Activated T-helper 17 cell treated with anti-CD3 and anti-CD28 coated beads, Interleukin-2, amount 50 U/mL, for 72 hours (primary cell): ENCODE results near the gene IER5L. TPM values are rescaled to one million over a fixed set of nuclear protein-coding genes. Genes with fewer than 3 reads are reported as not detected.
A peak's percentile ranks its signal among the peaks of the same experiment; 100 is the strongest.

ENCODE experiments used
- ATAC-seq: fragments of 150-1000 bp; cut with Tn5 transposase; replicated peaks from 2 replicates; pipeline ENCODE4 v1.10.0; 2021; ENCODE audit warnings: mild to moderate bottlenecking, moderate library complexity
- H3K27ac Mint-ChIP-seq: one replicate; pipeline ENCODE4 v1.8.0; 2022; ENCODE audit warnings: mixed read lengths
- H3K27me3 Mint-ChIP-seq: one replicate; pipeline ENCODE4 v1.8.0; 2022; ENCODE audit warnings: mixed read lengths
- H3K36me3 Mint-ChIP-seq: one replicate; pipeline ENCODE4 v1.8.0; 2022; ENCODE audit warnings: low read depth, mild to moderate bottlenecking, mixed read lengths
- H3K4me1 Mint-ChIP-seq: one replicate; pipeline ENCODE4 v1.8.0; 2022; ENCODE audit warnings: mixed read lengths
- H3K4me3 Mint-ChIP-seq: one replicate; pipeline ENCODE4 v1.8.0; 2022; ENCODE audit warnings: mild to moderate bottlenecking, mixed read lengths
- H3K9me3 Mint-ChIP-seq: one replicate; pipeline ENCODE4 v1.8.0; 2022; ENCODE audit warnings: mixed read lengths
- total RNA-seq, 2 donors: library from RNA; stranded (reverse); gene quantifications; one replicate each; pipeline ENCODE4 v1.2.3, GENCODE V29; 2022

The IER5L gene
- total RNA-seq, 2 donors from 2014 or later = 0.67 to 2.2 TPM

GRCh38 chr9:129210125-129210524, 32.1 kb upstream of the IER5L start:
- no peak overlapping the region for H3K27ac Mint-ChIP-seq
- H3K9me3 Mint-ChIP-seq = no peaks in the 10 kb centered on the region
- H3K4me1 Mint-ChIP-seq = peaks cover 5% of the 10 kb centered on the region

GRCh38 chr9:129209580-129209979, 31.5 kb upstream of the IER5L start:
- Mint-ChIP-seq H3K4me1 (peaks cover 5% of the 10 kb centered on the region), H3K9me3 (no peaks in the 10 kb centered on the region), H3K4me3 (no peak overlapping the region), H3K36me3 (no peaks in the 10 kb centered on the region), H3K27me3 (no peaks in the 10 kb centered on the region), H3K27ac (no peak overlapping the region)
- ATAC-seq = no peak

More at GRCh38 chr9:129210125-129210524, 32.1 kb upstream of the IER5L start:
- Mint-ChIP-seq H3K36me3 (no peaks in the 10 kb centered on the region), H3K4me3 (no peak overlapping the region), H3K27me3 (no peaks in the 10 kb centered on the region)
- ATAC-seq = no peak

- no peak for ATAC-seq
- Mint-ChIP-seq H3K36me3 (no peaks in the 10 kb centered on the region), H3K4me3 (peak overlapping the region; percentile 27), H3K27ac (peak overlapping the region; percentile 61), H3K4me1 (peaks cover 5% of the 10 kb centered on the region), H3K27me3 (no peaks in the 10 kb centered on the region), H3K9me3 (no peaks in the 10 kb centered on the region)
These were observed 31.0 kb upstream of the IER5L start for GRCh38 chr9:129209109-129209508.

- Mint-ChIP-seq H3K9me3 (no peaks in the 10 kb centered on the region), H3K4me3 (peak overlapping the region; percentile 27), H3K27ac (peak overlapping the region; percentile 61), H3K36me3 (no peaks in the 10 kb centered on the region), H3K4me1 (peaks cover 5% of the 10 kb centered on the region), H3K27me3 (no peaks in the 10 kb centered on the region)
- no peak for ATAC-seq
These were observed 30.4 kb upstream of the IER5L start for GRCh38 chr9:129208207-129209032.

GRCh38 chr9:129206905-129207304, 28.8 kb upstream of the IER5L start:
- H3K4me3 Mint-ChIP-seq = no peak overlapping the region
- H3K36me3 Mint-ChIP-seq = no peaks in the 10 kb centered on the region
- no peak for ATAC-seq
- no peaks in the 10 kb centered on the region for H3K9me3 Mint-ChIP-seq
- peaks cover 5% of the 10 kb centered on the region for H3K4me1 Mint-ChIP-seq
- no peaks in the 10 kb centered on the region for H3K27me3 Mint-ChIP-seq
- no peak overlapping the region for H3K27ac Mint-ChIP-seq

GRCh38 chr9:129206401-129206800, 28.3 kb upstream of the IER5L start:
- no peak for ATAC-seq
- peaks cover 5% of the 10 kb centered on the region for H3K4me1 Mint-ChIP-seq
- no peaks in the 10 kb centered on the region for H3K27me3 Mint-ChIP-seq

GRCh38 chr9:129204840-129205239, 26.8 kb upstream of the IER5L start:
- Mint-ChIP-seq H3K36me3 (no peaks in the 10 kb centered on the region), H3K27me3 (no peaks in the 10 kb centered on the region), H3K9me3 (no peaks in the 10 kb centered on the region)

More at GRCh38 chr9:129206401-129206800, 28.3 kb upstream of the IER5L start:
- Mint-ChIP-seq H3K9me3 (no peaks in the 10 kb centered on the region), H3K27ac (no peak overlapping the region), H3K36me3 (no peaks in the 10 kb centered on the region), H3K4me3 (no peak overlapping the region)

GRCh38 chr9:129203556-129203909, 25.5 kb upstream of the IER5L start:
- peak overlapping the region; percentile 69 for H3K27ac Mint-ChIP-seq
- H3K4me3 Mint-ChIP-seq = peak overlapping the region; percentile 63
- no peaks in the 10 kb centered on the region for H3K9me3 Mint-ChIP-seq
- H3K27me3 Mint-ChIP-seq = no peaks in the 10 kb centered on the region
- H3K36me3 Mint-ChIP-seq = no peaks in the 10 kb centered on the region
- peaks cover 5% of the 10 kb centered on the region for H3K4me1 Mint-ChIP-seq
- no peak for ATAC-seq

More at GRCh38 chr9:129204840-129205239, 26.8 kb upstream of the IER5L start:
- H3K4me3 Mint-ChIP-seq = no peak overlapping the region
- ATAC-seq = no peak
- peaks cover 5% of the 10 kb centered on the region for H3K4me1 Mint-ChIP-seq
- H3K27ac Mint-ChIP-seq = no peak overlapping the region

GRCh38 chr9:129202613-129203555, 24.8 kb upstream of the IER5L start:
- Mint-ChIP-seq H3K27me3 (no peaks in the 10 kb centered on the region), H3K36me3 (no peaks in the 10 kb centered on the region), H3K27ac (peak overlapping the region; percentile 69), H3K4me3 (peak overlapping the region; percentile 63), H3K4me1 (peaks cover 5% of the 10 kb centered on the region), H3K9me3 (no peaks in the 10 kb centered on the region)
- peak; percentile 100 for ATAC-seq

GRCh38 chr9:129201866-129202265, 23.8 kb upstream of the IER5L start:
- Mint-ChIP-seq H3K4me1 (peaks cover 4% of the 10 kb centered on the region), H3K9me3 (no peaks in the 10 kb centered on the region), H3K4me3 (no peak overlapping the region), H3K36me3 (no peaks in the 10 kb centered on the region), H3K27me3 (no peaks in the 10 kb centered on the region), H3K27ac (no peak overlapping the region)
- no peak for ATAC-seq

GRCh38 chr9:129201289-129201688, 23.2 kb upstream of the IER5L start:
- H3K4me1 Mint-ChIP-seq = no peaks in the 10 kb centered on the region
- H3K36me3 Mint-ChIP-seq = no peaks in the 10 kb centered on the region
- no peak overlapping the region for H3K27ac Mint-ChIP-seq
- ATAC-seq = no peak
- no peak overlapping the region for H3K4me3 Mint-ChIP-seq
- no peaks in the 10 kb centered on the region for H3K9me3 Mint-ChIP-seq
- no peaks in the 10 kb centered on the region for H3K27me3 Mint-ChIP-seq

GRCh38 chr9:129200255-129200654, 22.2 kb upstream of the IER5L start:
- no peaks in the 10 kb centered on the region for H3K27me3 Mint-ChIP-seq
- no peak for ATAC-seq
- no peaks in the 10 kb centered on the region for H3K36me3 Mint-ChIP-seq
- no peak overlapping the region for H3K27ac Mint-ChIP-seq
- H3K9me3 Mint-ChIP-seq = no peaks in the 10 kb centered on the region
- no peak overlapping the region for H3K4me3 Mint-ChIP-seq
- H3K4me1 Mint-ChIP-seq = no peaks in the 10 kb centered on the region

GRCh38 chr9:129199044-129199435, 21.0 kb upstream of the IER5L start:
- H3K36me3 Mint-ChIP-seq = no peaks in the 10 kb centered on the region
- H3K9me3 Mint-ChIP-seq = no peaks in the 10 kb centered on the region
- no peak overlapping the region for H3K27ac Mint-ChIP-seq
- peaks cover 7% of the 10 kb centered on the region for H3K27me3 Mint-ChIP-seq
- H3K4me3 Mint-ChIP-seq = no peak overlapping the region
- no peaks in the 10 kb centered on the region for H3K4me1 Mint-ChIP-seq
- no peak for ATAC-seq

- H3K9me3 Mint-ChIP-seq = no peaks in the 10 kb centered on the region
- no peak for ATAC-seq
- H3K4me1 Mint-ChIP-seq = no peaks in the 10 kb centered on the region
- H3K27ac Mint-ChIP-seq = no peak overlapping the region
- H3K27me3 Mint-ChIP-seq = peaks cover 7% of the 10 kb centered on the region
- no peaks in the 10 kb centered on the region for H3K36me3 Mint-ChIP-seq
- no peak overlapping the region for H3K4me3 Mint-ChIP-seq
These were observed 20.4 kb upstream of the IER5L start for GRCh38 chr9:129198319-129199043.
